MM.1S (cell line): Measurements from ENCODE around the gene RERGL.

Source experiments
- DNase-seq: peaks from one replicate; pipeline ENCODE4 v3.0.0-alpha.2; 2015
- H2AFZ ChIP-seq: fragments of 300-600 bp; sonication (generic); 2 replicates; pipeline ENCODE4 v1.6.0; 2016; ENCODE audit warnings: antibody characterized with exemption, low read length
- H3F3A ChIP-seq: fragments of 300-600 bp; sonication (generic); 2 replicates; pipeline ENCODE4 v1.6.1; 2016; ENCODE audit warnings: mild to moderate bottlenecking, antibody characterized with exemption, low read length, moderate library complexity, mixed read lengths; ENCODE audit not compliant: insufficient read depth
- H3K27ac ChIP-seq: fragments of 300-600 bp; sonication (generic); 2 replicates; pipeline ENCODE4 v1.5.1; 2016; ENCODE audit warnings: mild to moderate bottlenecking, low read length
- H3K27me3 ChIP-seq: fragments of 300-600 bp; sonication (generic); replicated peaks from 2 replicates; pipeline ENCODE4 v1.6.0; 2016; ENCODE audit warnings: low read length; ENCODE audit not compliant: insufficient read depth
- H3K36me3 ChIP-seq: fragments of 300-600 bp; sonication (generic); replicated peaks from 2 replicates; pipeline ENCODE4 v1.6.1; 2016; ENCODE audit warnings: mild to moderate bottlenecking, low read length, mixed read lengths; ENCODE audit not compliant: insufficient read depth
- H3K4me1 ChIP-seq: fragments of 300-600 bp; sonication (generic); 2 replicates; pipeline ENCODE4 v1.6.1; 2016; ENCODE audit warnings: low read length, mixed read lengths
- H3K4me2 ChIP-seq: fragments of 300-600 bp; sonication (generic); 2 replicates; pipeline ENCODE4 v1.6.0; 2016; ENCODE audit warnings: low read depth, low read length
- H3K4me3 ChIP-seq: fragments of 300-600 bp; sonication (generic); 2 replicates; pipeline ENCODE4 v1.5.1; 2016; ENCODE audit warnings: low read length, mixed read lengths
- H3K79me2 ChIP-seq: fragments of 300-600 bp; sonication (generic); 2 replicates; pipeline ENCODE4 v1.6.1; 2016; ENCODE audit warnings: mixed run types, low read length, mixed read lengths
- H3K9ac ChIP-seq: fragments of 300-600 bp; sonication (generic); 2 replicates; pipeline ENCODE4 v1.6.1; 2016; ENCODE audit warnings: low read length, mixed read lengths
- H3K9me2 ChIP-seq: fragments of 300-600 bp; sonication (generic); replicated peaks from 2 replicates; pipeline ENCODE4 v1.6.1; 2016; ENCODE audit warnings: mild to moderate bottlenecking, low read length, mixed read lengths; ENCODE audit not compliant: insufficient read depth
- H3K9me3 ChIP-seq: fragments of 300-600 bp; sonication (generic); replicated peaks from 2 replicates; pipeline ENCODE4 v1.6.1; 2016; ENCODE audit warnings: mild to moderate bottlenecking, low read length, mixed read lengths; ENCODE audit not compliant: insufficient read depth
- H4K20me1 ChIP-seq: fragments of 300-600 bp; sonication (generic); 2 replicates; pipeline ENCODE4 v1.6.1; 2016; ENCODE audit warnings: mild to moderate bottlenecking, low read length, moderate library complexity, mixed read lengths; ENCODE audit not compliant: insufficient read depth
- CTCF ChIP-seq: fragments of 300-600 bp; sonication (generic); IDR thresholded peaks from 2 replicates; pipeline ENCODE4 v1.5.1; 2016; ENCODE audit warnings: antibody characterized with exemption, low read length, mixed read lengths
- EZH2 ChIP-seq: fragments of 300-600 bp; sonication (generic); optimal IDR thresholded peaks from 2 replicates; pipeline ENCODE3; 2017; ENCODE audit warnings: low read depth, mild to moderate bottlenecking, antibody characterized with exemption, low read length, mixed read lengths
- EZH2phosphoT487 ChIP-seq: fragments of 300-600 bp; sonication (generic); IDR thresholded peaks from 2 replicates; pipeline ENCODE4 v1.6.1; 2018; ENCODE audit warnings: antibody characterized with exemption, low read length

Gene RERGL

GRCh38 chr12:18120899-18121298 is 30.9 kb upstream of the RERGL start:
- Histone ChIP-seq H3K9ac (no peak overlapping the region), H3K36me3 (no peaks in the 10 kb centered on the region), H3K9me2 (no peaks in the 10 kb centered on the region), H4K20me1 (no peaks in the 10 kb centered on the region), H3F3A (0 out of 2 replicates have a peak, but pooled peaks cover 9% of the 10 kb centered on the region), H2AFZ (no peak overlapping the region), H3K79me2 (no peaks in the 10 kb centered on the region), H3K4me3 (no peak overlapping the region), H3K4me2 (peak overlapping the region; percentile 28; the same call in 1 of the 2 replicates), H3K4me1 (peaks cover 29% of the 10 kb centered on the region), H3K9me3 (no peaks in the 10 kb centered on the region), H3K27me3 (no peaks in the 10 kb centered on the region), H3K27ac (peak overlapping the region; percentile 22; the same call in 1 of the 2 replicates)
- DNase-seq: no peak
- TF ChIP-seq EZH2phosphoT487: no peak
- TF ChIP-seq CTCF: no peak
- TF ChIP-seq EZH2: no peak

- H3K27me3 ChIP-seq: no peaks in the 10 kb centered on the region
- H3K9me2 ChIP-seq: no peaks in the 10 kb centered on the region
- H3K9ac ChIP-seq: no peak overlapping the region
- no peaks in the 10 kb centered on the region for H3F3A ChIP-seq
- DNase-seq: no peak
- no peak overlapping the region for H3K4me2 ChIP-seq
- no peaks in the 10 kb centered on the region for H3K9me3 ChIP-seq
- no peaks in the 10 kb centered on the region for H4K20me1 ChIP-seq
- no peaks in the 10 kb centered on the region for H3K36me3 ChIP-seq
- no peaks in the 10 kb centered on the region for H3K4me1 ChIP-seq
- H3K4me3 ChIP-seq: no peak overlapping the region
- no peak overlapping the region for H2AFZ ChIP-seq
- TF ChIP-seq EZH2: no peak
- no peak for TF ChIP-seq CTCF
- no peak for TF ChIP-seq EZH2phosphoT487
- no peak overlapping the region for H3K27ac ChIP-seq
- H3K79me2 ChIP-seq: no peaks in the 10 kb centered on the region
These were observed 18.6 kb upstream of the RERGL start for GRCh38 chr12:18108611-18109010.

GRCh38 chr12:18103624-18104023 is 13.6 kb upstream of the RERGL start:
- H2AFZ ChIP-seq: no peak overlapping the region
- no peaks in the 10 kb centered on the region for H3K4me1 ChIP-seq
- H3K9me3 ChIP-seq: no peaks in the 10 kb centered on the region
- H3F3A ChIP-seq: no peaks in the 10 kb centered on the region
- no peaks in the 10 kb centered on the region for H3K27me3 ChIP-seq
- DNase-seq: no peak
- H3K79me2 ChIP-seq: no peaks in the 10 kb centered on the region
- H3K27ac ChIP-seq: no peak overlapping the region
- no peaks in the 10 kb centered on the region for H3K36me3 ChIP-seq
- H3K9me2 ChIP-seq: no peaks in the 10 kb centered on the region
- no peak overlapping the region for H3K9ac ChIP-seq
- H4K20me1 ChIP-seq: no peaks in the 10 kb centered on the region
- H3K4me3 ChIP-seq: no peak overlapping the region
- TF ChIP-seq CTCF (no peak), EZH2phosphoT487 (no peak), EZH2 (no peak)
- H3K4me2 ChIP-seq: no peak overlapping the region
